ENCODE results near the gene BOK. TPM values are rescaled to one million over a fixed set of nuclear protein-coding genes. Genes with fewer than 3 reads are reported as not detected.

BOK gene
- total RNA-seq, 1 donor = 15.3 TPM

DNA sequence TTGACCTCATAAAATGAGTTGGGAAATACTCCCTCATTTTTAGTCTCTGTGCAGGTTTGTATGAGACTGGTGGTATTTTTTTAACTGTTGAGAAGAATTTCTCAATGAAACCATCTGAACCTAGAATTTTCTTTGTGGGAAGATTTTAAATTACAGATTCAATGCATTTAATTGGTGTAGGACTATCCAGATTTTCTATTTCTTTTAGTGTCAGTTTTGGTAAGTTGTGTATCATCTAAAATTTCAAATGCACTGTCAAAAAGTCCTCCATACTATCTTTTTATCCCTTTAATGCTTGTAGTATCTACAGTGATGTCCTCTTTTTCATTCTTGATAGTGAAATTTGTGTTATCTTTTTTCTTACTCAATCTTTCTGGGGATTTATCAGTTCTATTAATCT lies 1.8 kb upstream of the BOK start:
- H3K4me3 ChIP-seq (ENCODE audit: low read depth, low read length) = no peak overlapping the region
- TF ChIP-seq, protein P1, sequence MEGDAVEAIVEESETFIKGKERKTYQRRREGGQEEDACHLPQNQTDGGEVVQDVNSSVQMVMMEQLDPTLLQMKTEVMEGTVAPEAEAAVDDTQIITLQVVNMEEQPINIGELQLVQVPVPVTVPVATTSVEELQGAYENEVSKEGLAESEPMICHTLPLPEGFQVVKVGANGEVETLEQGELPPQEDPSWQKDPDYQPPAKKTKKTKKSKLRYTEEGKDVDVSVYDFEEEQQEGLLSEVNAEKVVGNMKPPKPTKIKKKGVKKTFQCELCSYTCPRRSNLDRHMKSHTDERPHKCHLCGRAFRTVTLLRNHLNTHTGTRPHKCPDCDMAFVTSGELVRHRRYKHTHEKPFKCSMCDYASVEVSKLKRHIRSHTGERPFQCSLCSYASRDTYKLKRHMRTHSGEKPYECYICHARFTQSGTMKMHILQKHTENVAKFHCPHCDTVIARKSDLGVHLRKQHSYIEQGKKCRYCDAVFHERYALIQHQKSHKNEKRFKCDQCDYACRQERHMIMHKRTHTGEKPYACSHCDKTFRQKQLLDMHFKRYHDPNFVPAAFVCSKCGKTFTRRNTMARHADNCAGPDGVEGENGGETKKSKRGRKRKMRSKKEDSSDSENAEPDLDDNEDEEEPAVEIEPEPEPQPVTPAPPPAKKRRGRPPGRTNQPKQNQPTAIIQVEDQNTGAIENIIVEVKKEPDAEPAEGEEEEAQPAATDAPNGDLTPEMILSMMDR (IDR thresholded peaks at IDR 0.05; ENCODE audit: insufficient read depth, low read length) = no peak
- no peak for DNase-seq (ENCODE audit: low read depth)

DNA sequence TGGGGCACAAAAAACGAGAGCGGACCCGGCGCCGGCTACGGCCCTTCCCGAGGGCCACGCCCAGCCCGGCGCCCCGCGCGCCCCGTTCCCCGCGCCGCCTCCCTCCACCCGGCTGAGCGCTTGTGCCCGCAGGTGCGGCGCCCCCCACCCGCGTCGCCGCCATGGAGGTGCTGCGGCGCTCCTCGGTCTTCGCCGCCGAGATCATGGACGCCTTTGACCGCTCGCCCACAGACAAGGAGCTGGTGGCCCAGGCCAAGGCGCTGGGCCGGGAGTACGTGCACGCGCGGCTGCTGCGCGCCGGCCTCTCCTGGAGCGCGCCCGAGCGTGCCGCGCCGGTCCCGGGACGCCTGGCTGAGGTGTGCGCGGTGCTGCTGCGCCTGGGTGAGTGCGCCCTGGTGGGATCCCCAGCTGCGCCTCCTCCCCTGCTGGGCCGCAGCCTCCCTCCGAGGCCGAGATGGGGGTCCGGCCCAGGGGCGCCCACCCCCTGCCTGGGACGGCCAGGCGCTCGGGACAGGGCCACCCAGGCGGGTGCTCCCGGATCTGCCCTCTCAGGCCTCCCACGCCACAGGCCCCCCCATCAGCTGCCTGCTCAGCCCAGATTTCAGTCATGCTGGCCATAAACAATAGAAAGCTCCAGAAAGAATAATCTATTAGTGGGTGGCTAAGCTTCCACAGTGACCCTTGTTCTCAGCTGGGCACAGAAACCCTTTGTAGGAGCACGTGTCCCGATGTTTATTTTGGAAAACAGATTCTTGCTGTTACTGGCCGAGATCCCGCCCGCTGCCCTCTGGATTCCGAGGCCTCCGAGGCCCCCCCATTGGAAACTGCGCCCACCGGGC lies 997 bp downstream of the BOK start:
- TF ChIP-seq, protein P1 (IDR thresholded peaks at IDR 0.05; ENCODE audit: insufficient read depth, low read length) = no peak
- DNase-seq (ENCODE audit: low read depth) = peak; percentile 53
- peak overlapping the region; percentile 70 for H3K4me3 ChIP-seq (ENCODE audit: low read depth, low read length)

DNA sequence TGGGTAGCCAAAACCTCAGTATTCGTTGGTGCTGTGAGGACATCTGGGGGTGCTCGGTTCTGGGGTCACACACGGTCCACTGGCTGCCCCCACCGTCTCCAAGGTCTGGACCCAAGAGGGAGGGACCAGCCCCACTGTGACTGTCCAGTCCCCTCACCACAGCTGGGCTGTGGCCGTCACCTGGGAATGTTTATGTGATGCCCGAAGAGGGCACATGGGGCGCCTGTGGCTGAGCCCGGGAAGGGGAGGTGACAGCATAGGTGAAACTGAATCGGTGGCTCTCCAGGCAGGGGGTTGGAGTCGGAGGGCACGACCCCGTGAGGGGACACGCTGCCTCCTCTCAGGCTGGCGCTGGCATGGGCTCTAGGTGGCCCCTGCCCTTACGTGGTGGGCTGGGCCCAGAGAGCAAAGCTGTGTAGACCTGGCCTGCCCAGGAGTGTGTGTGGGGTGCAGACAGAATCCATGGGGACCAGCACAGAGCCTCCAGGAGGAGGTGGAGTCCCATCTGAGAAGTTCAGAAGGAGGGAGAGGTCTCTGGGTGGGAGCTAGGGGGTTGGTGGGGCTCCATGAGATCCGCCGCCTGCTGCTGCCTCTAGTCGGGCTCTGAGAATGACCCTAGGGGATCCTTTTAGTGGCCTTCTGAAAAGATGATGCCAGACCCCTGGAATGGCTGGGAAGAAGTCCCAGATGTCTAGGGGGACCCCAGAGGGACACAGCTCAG lies 1.8 kb downstream of the BOK start:
- TF ChIP-seq, protein P1 (IDR thresholded peaks at IDR 0.05; ENCODE audit: insufficient read depth, low read length) = no peak
- DNase-seq (ENCODE audit: low read depth) = no peak
- peak overlapping the region; percentile 70 for H3K4me3 ChIP-seq (ENCODE audit: low read depth, low read length)

DNA sequence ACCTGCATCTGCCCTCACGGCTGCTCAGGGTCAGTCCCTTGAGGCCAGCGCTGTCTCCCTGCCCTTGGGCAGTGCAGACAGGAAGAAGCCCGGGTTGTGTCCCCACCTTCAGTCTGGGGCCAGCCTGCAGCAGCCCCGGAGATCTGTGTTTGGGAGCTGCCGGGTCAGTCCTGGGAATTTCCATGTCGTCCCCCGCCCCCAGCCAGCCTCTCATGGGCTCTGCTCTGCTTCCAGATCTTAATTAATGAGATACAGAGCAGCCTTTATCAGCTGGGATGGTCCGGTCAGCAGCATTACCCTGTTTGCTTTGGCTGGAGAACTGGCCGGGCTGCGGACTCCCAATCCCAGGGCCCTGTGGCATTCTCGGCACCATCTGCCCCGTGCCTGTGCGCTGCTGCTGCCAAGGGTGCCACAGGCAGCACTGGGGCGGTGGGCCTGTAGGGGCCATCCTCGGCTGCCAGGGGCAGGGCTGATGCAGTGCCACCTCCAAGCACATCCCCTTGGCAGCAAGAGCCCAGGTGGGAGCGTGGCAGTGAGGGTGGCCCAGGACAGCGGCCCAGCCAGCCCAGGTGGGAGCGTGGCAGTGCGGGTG lies 2.4 kb downstream of the BOK start:
- peak overlapping the region; percentile 70 for H3K4me3 ChIP-seq (ENCODE audit: low read depth, low read length)
- DNase-seq (ENCODE audit: low read depth) = peak; percentile 58
- TF ChIP-seq, protein P1 (IDR thresholded peaks at IDR 0.05; ENCODE audit: insufficient read depth, low read length) = no peak

DNA sequence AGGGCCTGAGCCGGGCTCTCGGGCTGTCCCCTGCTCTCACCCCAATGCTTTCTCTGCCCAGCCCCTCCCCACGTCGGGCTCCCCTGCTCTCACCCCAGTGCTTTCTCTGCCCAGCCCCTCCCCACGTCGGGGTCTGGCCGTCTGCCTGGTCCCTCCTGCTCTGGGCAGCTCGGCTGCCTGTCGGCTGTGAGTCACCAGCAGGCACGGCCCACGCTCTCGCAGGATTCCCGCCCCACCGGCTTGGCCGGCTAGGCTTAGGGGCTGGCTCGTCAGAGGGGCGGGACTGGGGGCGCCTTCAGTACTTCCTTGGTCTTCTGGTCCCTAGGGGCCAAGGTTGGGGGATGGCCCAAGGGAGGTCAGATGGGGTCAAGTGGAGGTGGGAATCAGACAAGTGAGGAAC lies 3.3 kb downstream of the BOK start:
- no peak overlapping the region for H3K4me3 ChIP-seq (ENCODE audit: low read depth, low read length)
- TF ChIP-seq, protein P1 (IDR thresholded peaks at IDR 0.05; ENCODE audit: insufficient read depth, low read length) = no peak
- DNase-seq (ENCODE audit: low read depth) = peak; percentile 79

DNA sequence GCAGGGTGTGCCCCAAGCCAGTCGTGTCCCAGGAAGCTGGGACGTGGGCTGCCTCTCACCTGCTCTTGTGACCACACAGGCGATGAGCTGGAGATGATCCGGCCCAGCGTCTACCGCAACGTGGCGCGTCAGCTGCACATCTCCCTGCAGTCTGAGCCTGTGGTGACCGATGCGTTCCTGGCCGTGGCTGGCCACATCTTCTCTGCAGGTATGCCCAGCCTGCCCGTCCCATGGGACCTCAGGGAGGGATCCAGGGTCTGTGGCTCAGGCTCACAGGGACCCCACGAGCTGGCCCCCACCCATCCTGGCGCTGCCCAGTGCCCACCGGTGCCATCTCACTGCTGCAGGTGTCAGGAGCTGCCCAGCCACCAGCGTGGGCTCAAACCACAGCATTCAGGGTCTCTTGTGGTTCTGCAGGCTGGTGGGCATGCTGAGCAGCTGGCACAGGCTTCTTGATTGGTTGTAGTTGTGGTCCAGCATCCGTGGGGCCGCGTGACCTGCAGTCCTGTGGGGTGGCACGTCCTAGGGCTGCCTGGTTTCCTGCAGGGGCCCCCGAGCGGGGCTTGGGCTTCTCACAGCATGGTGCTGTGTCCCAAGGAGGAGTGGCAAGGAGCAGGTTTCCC lies 3.8 kb downstream of the BOK start:
- TF ChIP-seq, protein P1 (IDR thresholded peaks at IDR 0.05; ENCODE audit: insufficient read depth, low read length) = no peak
- DNase-seq (ENCODE audit: low read depth) = no peak
- no peak overlapping the region for H3K4me3 ChIP-seq (ENCODE audit: low read depth, low read length)

All from fibroblast of the aortic adventitia (primary cell).